ENCODE measurements around the gene LRRC47. TPM values are rescaled to one million over a fixed set of nuclear protein-coding genes. Genes with fewer than 3 reads are reported as not detected.

Gene LRRC47
- total RNA-seq, 1 donor from 2014 or later = 55.4 TPM

DNA sequence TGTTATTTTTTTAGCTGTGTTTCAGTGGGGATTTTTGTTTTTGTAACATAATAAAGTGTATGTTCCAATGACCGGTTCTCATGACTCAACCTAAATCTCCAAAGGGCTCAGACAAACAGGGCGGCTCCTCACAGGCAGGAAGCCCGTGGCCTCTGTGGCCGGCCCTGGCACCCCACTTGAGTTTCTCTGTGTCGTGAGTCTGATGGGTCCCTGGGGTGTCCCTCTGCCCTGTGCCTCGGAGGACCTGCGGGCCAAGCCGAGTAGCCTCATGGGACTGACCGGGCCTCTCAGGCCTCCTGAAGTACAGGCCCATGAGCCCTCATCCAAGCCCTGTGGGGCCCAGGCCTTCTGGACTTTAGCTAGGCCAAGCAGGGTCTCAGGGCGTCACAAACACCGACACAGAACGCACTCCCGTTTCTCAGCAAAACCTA, 60.2 kb downstream of the LRRC47 start:
- Mint-ChIP-seq H3K4me3 (no peak overlapping the region), H3K36me3 (peaks cover 9% of the 10 kb centered on the region), H3K4me1 (no peaks in the 10 kb centered on the region), H3K27ac (no peak overlapping the region), H3K9me3 (no peaks in the 10 kb centered on the region), H3K27me3 (ENCODE audit: low read depth) (peaks cover 4% of the 10 kb centered on the region)
- DNase-seq (ENCODE audit: low spot score in 2 of 2, unreplicated experiment in 2 of 2) = no peak
- TF ChIP-seq, protein P1, sequence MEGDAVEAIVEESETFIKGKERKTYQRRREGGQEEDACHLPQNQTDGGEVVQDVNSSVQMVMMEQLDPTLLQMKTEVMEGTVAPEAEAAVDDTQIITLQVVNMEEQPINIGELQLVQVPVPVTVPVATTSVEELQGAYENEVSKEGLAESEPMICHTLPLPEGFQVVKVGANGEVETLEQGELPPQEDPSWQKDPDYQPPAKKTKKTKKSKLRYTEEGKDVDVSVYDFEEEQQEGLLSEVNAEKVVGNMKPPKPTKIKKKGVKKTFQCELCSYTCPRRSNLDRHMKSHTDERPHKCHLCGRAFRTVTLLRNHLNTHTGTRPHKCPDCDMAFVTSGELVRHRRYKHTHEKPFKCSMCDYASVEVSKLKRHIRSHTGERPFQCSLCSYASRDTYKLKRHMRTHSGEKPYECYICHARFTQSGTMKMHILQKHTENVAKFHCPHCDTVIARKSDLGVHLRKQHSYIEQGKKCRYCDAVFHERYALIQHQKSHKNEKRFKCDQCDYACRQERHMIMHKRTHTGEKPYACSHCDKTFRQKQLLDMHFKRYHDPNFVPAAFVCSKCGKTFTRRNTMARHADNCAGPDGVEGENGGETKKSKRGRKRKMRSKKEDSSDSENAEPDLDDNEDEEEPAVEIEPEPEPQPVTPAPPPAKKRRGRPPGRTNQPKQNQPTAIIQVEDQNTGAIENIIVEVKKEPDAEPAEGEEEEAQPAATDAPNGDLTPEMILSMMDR (IDR thresholded peaks at IDR 0.05; ENCODE audit: unreplicated experiment) = no peak

DNA sequence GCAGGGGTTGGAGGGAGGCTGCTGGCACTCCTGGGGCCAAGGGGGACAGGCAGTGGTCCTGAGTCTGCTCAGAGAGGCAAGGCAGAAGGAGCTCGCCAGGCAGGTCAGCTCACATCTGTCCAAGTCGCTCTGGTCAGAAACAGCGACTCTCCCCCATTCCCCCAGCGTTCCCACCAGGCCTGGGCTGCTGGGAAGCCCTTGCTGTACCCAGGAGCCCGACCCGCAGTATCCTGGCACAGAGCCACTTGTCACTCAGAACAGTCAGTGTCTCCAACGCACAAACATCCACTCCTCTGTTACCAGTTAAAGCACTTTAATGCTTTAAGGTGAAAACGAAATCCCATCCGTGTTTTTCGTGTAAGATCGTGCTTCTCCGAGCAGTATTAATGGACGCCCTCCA, 60.6 kb downstream of the LRRC47 start:
- Mint-ChIP-seq H3K4me3 (no peak overlapping the region), H3K9me3 (no peaks in the 10 kb centered on the region), H3K4me1 (no peaks in the 10 kb centered on the region), H3K36me3 (peaks cover 9% of the 10 kb centered on the region), H3K27ac (no peak overlapping the region), H3K27me3 (ENCODE audit: low read depth) (peaks cover 6% of the 10 kb centered on the region)
- TF ChIP-seq, protein P1 (IDR thresholded peaks at IDR 0.05; ENCODE audit: unreplicated experiment) = no peak
- no peak for DNase-seq (ENCODE audit: low spot score in 2 of 2, unreplicated experiment in 2 of 2)

DNA sequence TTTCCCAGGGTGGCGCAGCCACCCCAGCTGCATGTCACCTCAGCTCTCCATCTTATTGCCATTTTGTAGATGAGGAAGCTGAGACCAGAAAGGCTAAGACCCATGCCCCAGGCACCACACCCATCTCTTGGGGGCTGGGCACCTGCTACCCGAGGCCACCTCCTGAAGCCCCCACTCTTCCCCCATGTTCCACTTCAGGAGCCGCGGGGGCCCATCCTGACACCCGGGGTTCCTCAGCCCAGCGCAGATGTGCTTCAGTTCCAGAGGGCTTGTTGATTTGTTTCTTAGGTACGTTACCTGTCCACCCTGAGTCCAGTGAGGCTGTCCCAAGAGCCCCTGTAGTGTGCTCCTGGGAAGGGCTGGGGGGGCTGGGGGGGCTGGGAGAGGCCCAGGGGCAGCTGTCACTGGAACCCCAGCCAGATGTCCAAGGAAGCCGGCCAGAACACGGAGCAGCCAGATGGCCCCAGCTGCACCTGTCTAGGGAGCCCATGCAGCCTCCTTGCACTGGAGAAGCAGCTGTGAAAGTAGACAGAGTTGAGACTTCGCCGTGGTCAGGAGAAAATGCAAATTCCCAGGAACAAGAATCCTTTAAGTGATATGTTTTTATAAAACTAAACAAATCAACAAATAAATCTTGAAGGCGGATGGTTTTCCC, 61.1 kb downstream of the LRRC47 start:
- Mint-ChIP-seq H3K4me3 (no peak overlapping the region), H3K27ac (no peak overlapping the region), H3K36me3 (peaks cover 9% of the 10 kb centered on the region), H3K27me3 (ENCODE audit: low read depth) (peaks cover 6% of the 10 kb centered on the region), H3K9me3 (no peaks in the 10 kb centered on the region), H3K4me1 (no peaks in the 10 kb centered on the region)
- DNase-seq (ENCODE audit: low spot score in 2 of 2, unreplicated experiment in 2 of 2) = no peak
- TF ChIP-seq, protein P1 (IDR thresholded peaks at IDR 0.05; ENCODE audit: unreplicated experiment) = no peak

DNA sequence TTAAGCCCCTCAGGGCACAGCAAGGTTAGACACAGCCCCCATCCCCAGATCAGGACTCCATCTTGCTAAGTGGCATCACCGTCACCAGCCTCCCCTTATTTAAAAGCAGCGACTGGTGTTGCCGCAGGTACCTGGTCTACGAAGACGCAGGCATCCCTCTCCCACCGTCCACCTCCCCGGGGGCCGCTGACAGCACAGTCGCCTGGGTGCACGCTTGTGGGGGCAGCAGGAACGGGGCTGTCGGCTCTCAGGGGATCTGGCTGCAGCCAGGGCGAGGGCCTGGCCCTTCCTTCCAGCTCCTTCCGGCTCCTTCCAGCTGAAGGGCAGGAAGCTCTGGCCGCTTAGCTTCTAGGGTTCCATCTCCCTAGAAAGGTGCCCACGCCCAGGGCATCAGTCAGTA, 61.7 kb downstream of the LRRC47 start:
- no peak overlapping the region for H3K27ac Mint-ChIP-seq
- peaks cover 6% of the 10 kb centered on the region for H3K27me3 Mint-ChIP-seq (ENCODE audit: low read depth)
- TF ChIP-seq, protein P1 (IDR thresholded peaks at IDR 0.05; ENCODE audit: unreplicated experiment) = no peak
- no peak for DNase-seq (ENCODE audit: low spot score in 2 of 2, unreplicated experiment in 2 of 2)
- no peak overlapping the region for H3K4me3 Mint-ChIP-seq
- no peaks in the 10 kb centered on the region for H3K9me3 Mint-ChIP-seq
- H3K36me3 Mint-ChIP-seq = peaks cover 9% of the 10 kb centered on the region
- H3K4me1 Mint-ChIP-seq = no peaks in the 10 kb centered on the region

DNA sequence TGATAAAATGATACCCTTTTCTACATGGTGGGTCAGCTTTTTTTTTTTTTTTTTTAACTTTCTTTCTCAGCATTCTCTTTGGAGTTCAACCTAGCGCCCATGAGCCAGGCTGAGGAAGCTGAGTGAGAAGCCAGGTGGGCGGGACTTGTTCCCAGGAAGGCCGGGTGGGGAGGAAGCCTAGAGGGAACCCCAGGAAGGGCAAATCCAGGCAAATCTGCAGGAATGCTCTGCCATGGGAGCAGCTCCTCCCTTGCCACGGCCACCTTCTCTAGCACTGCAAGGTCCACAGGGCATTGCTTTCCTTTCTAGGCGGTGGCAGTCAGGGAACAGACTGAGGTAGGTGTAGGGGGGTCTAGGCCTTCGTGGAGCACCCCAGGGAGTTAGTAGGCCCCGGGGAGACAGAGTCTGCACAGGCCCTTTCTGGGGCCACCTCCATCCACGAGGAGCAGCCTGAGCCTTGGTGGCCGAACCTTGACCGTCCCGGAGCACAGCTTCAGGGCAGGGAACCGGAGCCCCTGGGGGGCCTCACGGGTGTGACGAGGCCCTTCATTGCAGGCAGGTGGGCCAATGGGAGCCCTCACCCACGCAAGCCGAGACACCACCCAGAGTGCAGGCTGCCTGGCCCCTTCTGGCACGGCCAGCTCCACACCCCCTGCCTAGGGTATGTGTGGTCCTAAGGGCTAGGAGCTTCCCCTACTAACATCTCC, 62.3 kb downstream of the LRRC47 start:
- no peak overlapping the region for H3K27ac Mint-ChIP-seq
- no peak overlapping the region for H3K4me3 Mint-ChIP-seq
- TF ChIP-seq, protein P1 (IDR thresholded peaks at IDR 0.05; ENCODE audit: unreplicated experiment) = no peak
- H3K4me1 Mint-ChIP-seq = no peaks in the 10 kb centered on the region
- peaks cover 9% of the 10 kb centered on the region for H3K27me3 Mint-ChIP-seq (ENCODE audit: low read depth)
- H3K36me3 Mint-ChIP-seq = peaks cover 9% of the 10 kb centered on the region
- DNase-seq (ENCODE audit: low spot score in 2 of 2, unreplicated experiment in 2 of 2) = no peak
- no peaks in the 10 kb centered on the region for H3K9me3 Mint-ChIP-seq

Data from mesothelial cell of epicardium (in vitro differentiated cells).